DLD1 (cell line): ENCODE results near the gene ZBTB24.

Experiments
- in situ Hi-C: cut with HindIII; loops from 2 replicates; pipeline ENCODE4 v1.10.0; 2017; ENCODE audit warnings: low sequenced_read_pairs

ZBTB24 gene

DNA sequence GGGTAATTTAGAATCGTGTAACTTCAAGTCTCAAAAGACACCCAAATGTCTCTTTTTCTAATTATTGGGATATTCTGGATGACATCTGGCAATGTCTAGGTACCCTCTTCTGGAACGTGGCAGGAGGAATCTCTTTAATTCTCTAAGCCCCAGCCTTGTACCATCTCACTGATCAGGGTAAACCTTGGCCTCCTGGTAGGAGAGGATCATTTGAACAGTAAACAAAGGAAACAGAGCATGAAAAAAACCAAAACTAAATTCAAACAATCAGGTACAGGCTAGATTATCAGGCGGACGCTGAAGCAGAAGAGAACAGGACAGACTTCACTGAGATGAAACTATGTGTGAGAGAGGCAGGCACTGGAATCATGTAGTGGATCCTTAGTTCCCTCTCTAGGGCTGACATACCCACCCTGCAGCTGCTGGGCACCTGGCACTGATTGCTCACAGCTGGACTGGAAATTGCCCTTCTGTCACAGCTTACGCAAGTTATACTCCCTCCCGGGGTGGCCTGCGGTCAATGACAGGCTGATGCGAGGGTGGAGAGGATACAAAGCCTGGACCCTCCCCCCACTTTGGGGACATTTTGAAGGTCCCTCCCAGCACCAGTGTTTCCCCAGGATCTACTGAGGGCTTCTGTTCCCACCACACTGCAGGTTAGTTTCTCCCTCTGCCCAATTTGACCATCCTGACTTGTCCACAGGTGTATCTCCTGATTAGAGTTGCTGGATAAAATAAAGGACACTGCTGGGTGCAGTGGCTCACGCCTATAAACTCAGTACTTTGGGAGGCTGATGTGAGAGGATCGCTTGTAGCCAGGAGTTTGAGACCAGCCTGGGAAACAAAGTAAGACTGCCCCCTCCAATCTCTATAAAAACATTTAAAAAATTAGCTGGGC is 20.6 kb upstream of the ZBTB24 start:
- in situ Hi-C loops: no loop called here

DNA sequence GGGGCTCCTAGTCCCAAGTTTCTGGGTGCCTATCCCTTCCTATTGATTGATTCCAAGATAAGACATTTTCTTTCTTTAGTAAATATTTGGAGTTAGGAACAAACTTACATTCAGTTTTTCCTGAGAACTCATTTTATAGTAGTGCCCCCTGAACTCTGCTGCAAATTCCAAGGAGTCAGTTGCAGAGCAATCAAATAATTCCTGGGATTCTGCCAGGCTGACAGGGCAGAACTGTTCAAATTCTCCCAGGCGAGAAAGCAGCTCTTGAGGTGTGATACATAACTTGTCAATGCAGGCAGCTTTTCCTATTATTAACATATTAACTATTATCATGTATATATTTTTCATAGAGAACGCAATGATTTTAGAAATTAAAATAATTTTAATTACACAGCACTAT is 15.9 kb upstream of the ZBTB24 start:
- in situ Hi-C loops: no loop called here

DNA sequence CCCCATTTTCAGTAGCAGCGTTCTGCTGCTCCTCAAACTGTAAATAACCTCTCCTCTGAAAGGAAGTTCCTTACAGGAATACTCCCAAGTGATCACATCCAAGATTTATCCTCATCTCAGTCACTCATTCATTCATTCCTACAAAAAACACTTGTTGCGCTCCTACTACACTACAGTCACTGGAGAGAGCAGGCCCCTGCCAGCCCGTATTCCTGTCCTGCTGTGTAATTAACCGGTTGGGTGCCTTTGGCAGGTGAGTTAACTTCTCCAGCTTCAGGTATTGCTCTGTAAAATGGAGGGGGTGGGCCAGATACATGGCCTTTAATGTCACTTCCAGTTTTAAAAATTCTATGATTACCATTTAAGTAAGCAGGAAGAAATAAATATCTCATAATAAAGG is 15.0 kb upstream of the ZBTB24 start:
- in situ Hi-C loops: no loop called here

DNA sequence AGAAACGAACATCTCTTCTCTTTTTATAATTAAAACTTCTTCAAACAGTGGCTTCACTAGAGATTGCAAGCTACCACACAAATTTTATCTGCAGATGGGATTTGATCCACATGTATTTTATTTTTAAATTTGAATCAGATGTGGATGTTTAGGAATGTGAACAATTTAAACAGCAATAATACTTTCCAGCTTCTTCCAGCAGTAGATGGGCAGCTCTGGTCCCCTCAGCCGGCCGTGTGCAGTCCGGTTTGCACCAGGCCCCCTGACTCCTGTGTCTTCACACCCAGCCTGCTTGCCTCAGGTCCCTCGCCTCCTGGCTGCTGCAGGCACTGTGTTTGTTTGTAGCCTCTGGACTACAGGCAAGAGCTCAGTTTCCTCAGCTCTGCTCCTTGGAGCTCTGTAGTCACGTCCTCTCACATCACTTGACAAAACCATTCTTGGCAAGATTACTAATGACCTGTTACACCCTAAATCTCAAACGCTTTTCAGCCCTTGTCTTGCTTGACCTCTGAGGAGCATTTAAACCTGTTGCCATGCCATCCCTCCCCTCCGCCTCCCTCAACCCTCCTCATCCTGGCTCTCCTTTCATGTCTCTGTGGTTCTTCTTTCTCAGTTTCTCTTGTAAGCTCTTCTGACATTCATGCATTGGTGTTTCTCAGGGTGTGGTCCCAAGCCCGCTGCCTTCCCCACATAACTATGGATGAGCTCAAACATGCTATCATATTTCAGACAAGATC is 13.2 kb upstream of the ZBTB24 start:
- in situ Hi-C loops: no loop called here

DNA sequence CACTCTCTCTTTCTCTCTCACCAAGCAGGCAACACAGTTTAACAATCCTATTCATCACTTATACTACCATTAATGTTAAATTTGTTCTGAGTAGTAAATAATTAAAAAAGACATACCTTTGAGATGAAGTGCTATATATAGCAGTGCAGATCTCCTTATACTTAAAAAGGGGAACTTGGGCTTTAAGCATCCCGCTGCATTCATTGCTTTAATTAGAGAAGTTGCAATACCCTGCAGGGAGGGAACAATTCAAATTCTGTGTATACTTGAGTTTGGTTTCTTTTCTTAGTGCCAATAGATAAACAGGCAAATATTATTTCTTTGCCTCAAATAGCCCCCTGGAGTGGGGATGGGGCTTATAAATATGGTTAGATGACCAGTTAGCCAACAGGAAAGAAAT is 10.8 kb upstream of the ZBTB24 start:
- in situ Hi-C loops: no loop called here

DNA sequence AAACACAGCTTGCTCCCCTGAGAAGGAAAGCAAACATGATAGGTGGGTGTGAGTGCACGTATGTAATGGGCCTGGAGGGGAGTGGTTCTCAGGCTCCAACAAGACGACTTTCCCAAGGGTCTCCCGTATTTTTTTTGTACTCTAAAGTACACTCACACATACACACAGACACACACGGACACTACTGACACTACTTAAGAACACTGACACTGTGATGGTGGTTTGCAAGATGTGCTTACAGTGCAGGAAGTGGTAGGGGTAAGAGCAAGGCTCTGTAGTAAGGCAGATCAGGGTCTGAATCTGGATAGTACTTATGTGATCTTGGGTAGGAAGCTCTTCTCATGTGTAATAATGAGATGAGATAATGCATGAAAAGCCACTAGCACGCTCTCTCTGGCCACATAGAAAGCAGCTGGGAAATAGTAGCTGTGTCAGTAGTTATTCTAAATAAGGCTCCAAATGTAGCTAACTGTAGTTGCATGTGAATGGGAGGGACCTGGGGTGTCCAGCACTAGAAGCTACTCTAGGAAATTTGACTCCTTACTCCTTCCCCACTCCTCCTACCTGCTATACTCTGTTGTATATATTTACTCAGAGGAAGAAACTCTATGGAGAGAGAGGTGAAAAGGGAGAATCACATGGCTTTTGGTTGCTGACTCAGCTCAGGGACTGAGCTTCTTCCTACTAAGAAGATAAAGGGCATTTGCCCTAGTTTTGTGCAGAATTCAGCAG is 8.4 kb upstream of the ZBTB24 start:
- in situ Hi-C loops: no loop called here

DNA sequence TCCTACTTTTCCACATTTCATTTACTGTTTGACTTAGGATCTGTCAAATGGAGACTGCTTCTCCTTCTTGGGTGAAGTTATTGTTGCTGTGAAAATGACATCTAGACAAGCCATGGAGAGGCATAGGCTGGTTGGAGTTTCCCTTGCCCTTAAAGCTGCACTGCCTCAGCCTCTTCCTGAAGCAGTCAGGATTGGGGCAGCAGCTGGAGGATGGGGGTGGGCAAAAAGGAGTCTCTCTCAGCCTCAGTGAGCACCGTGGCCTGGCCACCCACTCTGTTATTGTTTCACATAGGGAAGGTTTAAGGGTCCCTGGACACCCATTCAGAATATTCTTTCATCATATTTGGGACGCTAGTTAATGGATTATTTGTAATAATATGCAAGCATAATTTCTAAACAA is 7.7 kb upstream of the ZBTB24 start:
- in situ Hi-C loops: no loop called here

DNA sequence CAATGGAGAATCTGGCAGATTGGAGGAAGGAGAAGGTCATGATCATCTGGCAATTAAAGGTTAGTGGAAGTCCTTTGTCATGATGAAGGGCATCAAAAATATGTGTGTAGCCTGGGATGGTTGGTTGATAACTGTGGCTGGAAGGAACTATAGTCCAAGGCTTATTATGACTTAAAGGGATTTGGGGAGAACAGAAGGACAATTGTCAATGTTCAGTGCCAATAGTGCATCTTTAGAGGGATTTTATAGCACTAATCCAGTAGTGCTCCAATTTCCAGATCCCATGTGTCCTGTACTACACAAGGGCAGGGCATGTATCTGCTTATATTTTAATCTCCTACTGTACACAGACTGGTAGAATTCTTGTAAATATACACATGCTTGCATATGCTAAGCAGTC is 5.0 kb upstream of the ZBTB24 start:
- in situ Hi-C loops: no loop called here

DNA sequence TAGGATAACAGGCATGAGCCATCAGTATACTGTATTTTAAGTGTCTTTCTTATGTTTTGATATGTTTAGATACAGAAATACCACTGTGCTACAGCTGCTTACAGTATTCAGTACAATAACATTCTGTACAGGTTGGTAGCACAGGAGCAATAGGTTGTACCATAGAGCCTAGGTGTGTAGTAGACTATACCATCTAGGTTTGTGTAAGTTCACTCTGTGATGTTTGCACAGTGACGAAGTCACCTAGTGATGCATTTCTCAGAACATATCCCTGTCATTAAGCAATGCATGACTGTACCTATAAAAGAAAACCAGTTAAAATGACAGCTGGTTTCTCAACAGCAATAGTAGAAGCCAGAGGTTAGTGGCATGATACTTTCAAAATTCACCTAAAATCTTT is 3.0 kb upstream of the ZBTB24 start:
- in situ Hi-C loops: no loop called here

DNA sequence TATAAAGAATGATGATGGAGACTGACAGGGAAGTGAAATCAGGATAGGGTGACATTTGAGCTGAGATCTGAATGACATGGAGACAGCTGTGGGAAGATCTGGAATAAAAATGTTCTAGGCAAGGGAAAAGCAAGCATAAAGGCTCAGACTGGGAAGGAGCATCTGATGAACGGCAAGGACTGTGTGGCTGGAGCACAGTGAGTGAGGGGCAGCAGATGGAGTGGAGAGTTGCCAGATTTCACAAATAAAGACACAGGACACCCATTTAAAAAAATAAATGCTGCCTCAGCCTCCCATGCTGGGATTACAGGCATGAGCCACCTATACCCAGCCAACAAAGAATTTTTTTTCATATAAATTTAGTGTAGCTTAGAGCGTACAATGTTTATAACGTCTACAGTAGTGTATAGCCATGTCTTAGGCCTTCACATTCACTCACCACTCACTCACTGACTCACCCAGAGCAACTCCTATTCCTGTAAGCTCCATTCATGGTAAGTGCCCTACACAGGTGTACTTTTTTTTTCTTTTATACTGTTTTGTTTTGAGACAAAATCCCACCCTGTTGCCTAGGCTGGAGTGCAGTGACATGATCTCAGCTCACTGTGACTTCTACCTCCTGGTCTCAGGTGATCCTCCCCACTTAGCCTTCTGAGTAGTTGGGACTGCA is 2.4 kb upstream of the ZBTB24 start:
- in situ Hi-C loops: no loop called here

DNA sequence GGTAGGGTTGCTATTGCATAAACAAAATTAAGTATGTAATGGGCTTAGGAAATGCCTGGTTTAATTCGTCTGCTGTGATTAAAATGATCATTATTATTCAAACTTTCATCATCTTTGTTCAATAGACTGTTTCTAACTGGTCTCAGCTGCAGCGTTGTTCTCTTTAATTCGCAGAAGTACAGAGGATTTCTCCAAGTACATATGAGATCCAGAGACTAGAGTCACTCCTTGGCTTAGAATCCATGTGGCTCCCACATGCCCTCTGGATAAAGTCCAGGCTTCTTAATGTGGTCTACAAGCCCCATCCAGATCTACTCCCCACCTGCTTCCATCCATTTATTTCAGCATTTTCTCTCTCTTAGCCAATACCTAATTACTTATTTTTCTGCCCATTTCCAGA is 1.1 kb upstream of the ZBTB24 start:
- in situ Hi-C loops: no loop called here

DNA sequence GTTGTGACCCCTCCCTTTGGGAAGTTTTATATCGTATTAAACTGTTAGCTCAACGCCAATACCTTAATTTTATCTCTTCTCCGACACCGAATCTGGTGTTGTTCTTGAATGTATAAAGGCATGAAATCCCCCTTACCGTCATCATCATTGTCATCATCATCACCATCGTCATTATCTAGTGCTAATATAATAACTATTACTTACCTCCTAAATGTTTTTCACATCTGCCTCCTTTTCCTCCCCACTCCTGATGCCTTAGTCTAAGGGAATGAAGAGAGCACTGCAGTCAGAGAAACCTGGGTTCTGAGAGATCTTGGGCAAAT is 677 bp upstream of the ZBTB24 start:
- in situ Hi-C loops: no loop called here

DNA sequence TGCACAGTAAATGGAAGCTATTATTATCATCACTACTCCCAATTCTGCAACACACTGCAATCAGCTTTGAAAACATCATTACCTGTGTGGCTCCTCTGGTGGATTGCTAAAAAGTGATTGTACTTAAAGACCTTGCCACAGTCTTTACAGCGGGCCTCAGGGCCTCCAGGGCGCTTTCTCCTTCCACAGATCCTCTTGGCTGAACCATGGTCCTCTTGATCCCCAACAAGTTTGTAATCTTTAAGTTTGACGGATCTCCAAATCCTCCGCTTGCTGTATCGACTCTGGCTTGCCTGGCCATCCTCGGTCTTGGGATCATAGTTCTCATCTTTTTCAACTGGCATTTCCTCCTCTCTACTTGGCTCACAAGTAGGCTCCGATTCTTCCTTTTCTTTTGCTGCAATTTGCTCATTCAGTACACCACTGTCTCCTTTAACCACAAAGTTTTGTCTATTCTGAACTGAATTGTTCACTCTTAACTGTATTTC is 2.0 kb downstream of the ZBTB24 start:
- in situ Hi-C loops: no loop called here

DNA sequence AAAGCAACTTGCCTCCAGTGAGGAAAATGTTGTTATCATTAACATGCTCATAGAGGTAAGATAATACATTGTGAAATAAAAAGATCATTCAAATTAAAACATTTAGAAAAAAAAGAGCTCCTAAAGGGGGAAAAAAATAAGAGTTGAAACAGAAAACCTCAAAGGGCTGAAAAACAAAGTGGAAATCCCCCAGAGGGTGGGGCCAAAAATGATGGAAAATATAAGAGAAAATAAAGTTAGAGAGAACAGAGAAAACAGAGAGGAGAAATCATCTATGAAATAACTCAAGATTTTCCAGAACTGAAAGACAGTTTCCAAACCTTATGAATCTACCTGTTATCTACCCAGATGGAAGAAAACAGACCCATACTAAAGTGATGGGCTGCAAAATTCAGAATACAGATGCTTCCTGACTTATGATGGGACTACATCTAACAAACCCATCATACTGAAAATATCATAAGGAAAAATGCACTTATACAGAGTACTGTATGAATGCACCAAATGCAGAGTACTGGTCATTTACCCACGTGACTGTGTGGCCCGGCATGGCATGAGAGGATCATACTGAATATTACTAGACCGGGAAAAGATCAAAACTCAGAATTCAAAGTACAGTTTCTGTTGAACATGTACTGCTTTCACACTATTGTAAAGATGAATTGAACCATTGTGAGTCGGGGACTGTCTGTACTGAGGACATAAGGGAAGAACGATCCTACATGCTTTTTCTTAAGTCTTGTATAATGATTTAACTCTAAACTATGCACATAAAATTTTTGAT is 4.0 kb downstream of the ZBTB24 start:
- in situ Hi-C loops: no loop called here

DNA sequence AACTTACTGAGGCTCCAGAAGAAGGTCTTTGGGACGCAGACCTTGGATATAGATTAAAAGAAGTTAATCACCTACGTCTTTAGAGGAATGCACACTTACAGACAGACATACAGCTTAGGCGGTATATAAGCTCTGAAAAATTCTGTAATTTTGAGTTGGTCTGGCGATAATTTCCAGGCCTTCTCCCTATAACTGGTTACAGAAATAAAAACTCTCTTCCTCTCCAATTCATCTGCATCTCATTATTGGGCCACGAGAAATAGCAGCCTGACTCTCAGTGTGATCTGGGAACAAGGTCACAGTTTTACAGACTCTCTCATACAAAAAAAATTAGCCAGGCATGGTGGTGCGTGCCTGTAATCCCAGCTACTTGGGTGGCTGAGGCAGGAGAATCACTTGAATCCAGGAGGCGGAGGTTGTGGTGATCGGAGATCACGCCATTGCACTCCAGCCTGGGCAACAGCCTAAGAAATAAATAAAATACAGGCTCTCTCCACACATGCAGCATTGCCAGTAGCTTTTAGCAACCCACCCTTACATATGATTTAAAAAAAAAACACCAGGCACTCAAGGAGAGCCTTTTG is 4.7 kb downstream of the ZBTB24 start:
- in situ Hi-C loops: no loop called here

DNA sequence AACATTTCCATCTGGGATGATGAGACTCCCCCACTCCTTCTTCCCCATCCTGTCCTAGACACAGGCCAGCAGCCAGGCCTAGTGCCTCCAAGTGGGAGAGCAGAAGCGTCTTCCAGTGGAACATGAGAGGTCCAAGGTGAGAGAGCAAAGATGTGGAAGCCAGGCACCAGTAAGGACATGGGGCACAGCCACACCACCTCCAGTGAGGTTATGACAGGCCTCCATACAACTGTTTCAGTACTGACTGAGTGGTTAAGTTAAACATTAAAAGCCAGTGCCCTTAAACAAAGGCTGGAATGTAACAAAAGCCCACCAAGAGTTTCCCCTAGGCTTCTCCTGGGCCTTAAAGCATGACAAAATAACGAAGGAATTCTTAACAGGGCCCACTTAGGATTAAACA is 5.3 kb downstream of the ZBTB24 start:
- in situ Hi-C loops: no loop called here

DNA sequence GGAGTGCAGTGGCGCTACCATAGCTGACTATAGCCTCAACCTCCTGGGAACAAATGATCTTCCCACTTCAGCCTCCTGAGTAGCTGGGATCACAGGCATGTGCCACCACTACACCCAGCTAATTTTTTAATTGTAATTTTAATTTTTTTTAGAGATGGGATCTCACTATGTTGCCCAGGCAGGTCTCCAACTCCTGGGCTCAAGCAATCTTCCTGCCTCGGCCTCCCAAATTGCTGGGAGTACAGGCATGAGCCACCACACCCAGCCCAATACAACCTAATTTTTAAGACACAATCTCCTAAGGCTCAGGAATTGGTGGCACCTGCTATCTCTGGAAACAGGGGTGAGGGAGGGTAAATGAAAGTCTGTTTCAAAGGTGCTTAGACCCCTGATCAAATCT is 5.8 kb downstream of the ZBTB24 start:
- in situ Hi-C loops: no loop called here

DNA sequence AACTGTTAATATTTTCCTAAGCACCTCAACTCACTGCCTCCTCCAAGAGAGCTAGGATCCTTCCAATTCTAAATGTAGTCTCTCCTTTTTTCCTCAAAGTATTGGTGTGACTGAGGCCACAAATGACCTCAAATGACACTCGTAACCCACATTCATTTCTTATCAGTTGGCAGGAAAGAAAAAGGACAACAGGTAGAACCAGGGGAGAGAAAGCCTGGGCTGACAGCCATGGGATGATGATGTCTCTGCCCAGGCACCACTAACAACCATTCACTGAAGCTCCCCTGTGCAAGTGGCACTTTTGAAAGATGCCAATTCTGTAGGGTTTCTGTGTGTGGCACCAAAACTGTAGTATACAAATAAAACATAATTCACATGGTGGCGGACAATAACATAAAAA is 7.4 kb downstream of the ZBTB24 start:
- in situ Hi-C loops: no loop called here

DNA sequence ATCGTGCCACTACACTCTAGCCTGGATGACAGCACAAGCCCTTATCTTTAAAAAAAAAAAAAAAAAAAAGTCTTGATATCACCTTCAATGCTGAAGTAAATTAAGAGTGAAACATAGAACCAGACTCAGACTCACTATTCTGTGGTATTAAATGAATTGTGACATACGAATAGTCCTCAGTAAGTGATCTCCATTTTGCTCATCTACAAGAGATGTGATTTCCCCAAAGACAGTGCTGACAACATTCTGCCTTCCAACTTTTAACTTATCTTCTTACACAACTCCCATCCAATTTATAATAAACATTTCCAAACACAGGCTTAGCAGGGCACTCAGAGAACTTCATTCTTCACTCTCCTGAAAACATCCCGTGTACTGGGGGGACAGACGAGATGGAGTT is 8.0 kb downstream of the ZBTB24 start:
- in situ Hi-C loops: no loop called here

DNA sequence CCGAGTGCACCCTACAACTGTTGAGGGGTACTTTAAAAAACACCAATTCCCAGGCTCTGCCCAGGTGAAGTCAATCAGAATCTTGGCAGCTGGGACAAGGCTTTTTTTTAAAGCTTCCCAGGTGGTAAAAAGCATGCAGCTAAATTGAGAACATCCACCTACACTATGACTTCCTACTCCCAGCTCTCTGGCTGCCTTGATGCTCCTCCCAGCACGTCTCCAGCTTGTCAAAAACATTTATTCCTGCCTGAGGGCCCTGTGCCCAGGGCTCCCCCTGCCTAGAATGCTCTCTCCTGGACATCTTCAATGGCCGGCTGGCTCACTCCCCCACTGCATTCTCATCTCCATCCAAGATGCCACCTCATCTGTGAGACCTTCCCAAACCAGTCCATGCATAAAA is 9.9 kb downstream of the ZBTB24 start:
- in situ Hi-C loops: no loop called here
